NCI-H345 treated with DMSO at 0.1 percent for 48 hours (cell line): ENCODE data around the gene FAM114A2.

Experiments
- DNase-seq: peaks from one replicate; lab custom pipeline; 2025; ENCODE audit not compliant: unreplicated experiment; lab: John Stamatoyannopoulos, UW

FAM114A2 gene

GRCh38 chr5:153987301-153987700 lies 51.4 kb downstream of the FAM114A2 start:
- no peak for DNase-seq

DNA sequence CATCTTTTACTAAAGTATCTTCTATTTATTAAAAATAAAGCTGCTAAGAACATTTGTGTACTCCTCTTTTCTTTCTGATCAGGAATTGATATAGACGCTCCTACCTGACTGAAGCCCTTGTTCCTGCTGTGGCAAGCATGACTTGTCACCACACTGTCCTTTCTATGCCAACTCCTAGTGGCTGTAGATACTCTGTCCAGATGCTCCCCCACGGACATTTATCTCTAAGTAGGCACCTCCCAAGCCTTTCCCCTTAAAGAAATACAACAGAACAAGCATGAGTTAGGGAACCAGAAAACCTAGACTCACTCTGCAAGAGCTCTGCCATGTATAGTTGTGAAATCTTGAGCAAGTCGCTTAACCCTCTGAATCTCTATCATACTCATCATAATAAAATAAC lies 53.2 kb downstream of the FAM114A2 start:
- DNase-seq = no peak

DNA sequence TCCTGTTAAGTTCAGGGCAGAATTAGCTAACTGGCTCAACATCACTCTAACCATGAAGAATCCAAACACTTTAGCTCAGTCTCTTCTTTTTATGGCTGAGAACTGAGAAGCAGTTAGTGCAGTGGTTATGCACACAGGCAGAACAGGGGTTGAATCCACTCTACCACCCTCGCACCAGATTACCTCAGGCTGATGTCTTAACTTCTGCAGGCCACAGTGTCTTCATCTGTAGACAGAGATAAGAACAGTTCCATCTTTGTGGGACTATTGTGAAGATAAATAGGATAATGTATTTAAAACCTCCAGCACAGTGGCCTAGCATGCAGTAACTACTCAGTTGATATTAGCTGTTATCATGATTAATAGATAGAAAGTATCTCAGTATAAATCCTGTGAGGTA lies 54.8 kb downstream of the FAM114A2 start:
- DNase-seq = no peak

DNA sequence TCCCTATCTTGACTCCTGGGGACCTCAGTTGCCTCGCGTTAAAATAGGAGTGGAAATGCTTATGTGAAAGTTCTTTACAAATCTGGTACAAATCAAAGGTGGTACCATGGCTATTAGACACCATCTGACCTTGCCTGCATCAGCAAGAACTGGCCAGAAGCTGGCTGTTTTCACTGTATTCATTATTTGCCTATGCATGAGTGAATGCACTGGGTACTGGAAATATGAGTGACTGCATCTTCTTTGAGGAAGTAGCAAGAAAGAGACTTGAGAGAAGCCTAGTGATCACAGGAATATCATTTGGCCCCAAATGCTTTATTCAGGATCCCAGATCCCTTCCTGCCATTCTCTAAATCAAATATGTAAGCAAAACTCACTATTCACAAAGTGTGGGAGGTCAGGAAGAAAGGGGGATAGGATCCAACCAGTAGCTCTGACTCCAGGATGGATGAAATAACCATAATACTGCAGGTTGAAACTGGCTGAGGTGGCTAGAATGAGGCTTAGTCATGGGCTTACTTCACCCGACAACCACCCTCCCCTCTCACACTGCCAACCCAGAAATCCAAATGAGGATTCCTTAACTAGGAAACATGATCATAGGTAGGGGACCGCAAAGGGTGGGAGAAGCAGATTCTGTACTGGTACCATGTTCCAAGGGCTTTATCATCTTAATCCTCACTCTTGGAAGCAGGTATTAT lies 56.7 kb downstream of the FAM114A2 start:
- no peak for DNase-seq

GRCh38 chr5:153979028-153979783 lies 59.5 kb downstream of the FAM114A2 start:
- no peak for DNase-seq

GRCh38 chr5:153974813-153975163 lies 63.9 kb downstream of the FAM114A2 start:
- no peak for DNase-seq

GRCh38 chr5:153974131-153974812 lies 64.4 kb downstream of the FAM114A2 start:
- peak; percentile 9 for DNase-seq

DNA sequence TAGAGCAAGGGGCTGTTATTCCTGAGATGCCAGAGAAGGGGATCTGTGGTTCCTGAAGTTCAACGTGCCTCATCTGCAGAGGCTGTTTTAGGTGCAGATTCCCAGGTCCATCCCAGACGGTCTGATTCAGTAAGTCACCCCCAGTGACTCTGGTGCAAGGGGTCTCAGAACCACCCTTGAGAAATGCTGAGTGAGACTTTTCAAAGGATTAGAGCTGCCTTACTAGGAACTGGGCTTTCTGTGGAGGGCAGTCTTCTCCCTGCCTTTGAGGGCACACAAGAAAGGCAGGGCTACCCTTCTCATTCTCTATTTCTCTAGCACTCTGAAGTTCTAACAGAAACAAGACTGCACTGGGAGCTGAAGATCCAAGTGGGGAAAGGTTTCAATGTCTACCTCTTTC lies 66.5 kb downstream of the FAM114A2 start:
- DNase-seq = no peak

- DNase-seq = no peak
Observed at GRCh38 chr5:153970496-153970895, 68.2 kb downstream of the FAM114A2 start.

GRCh38 chr5:153969563-153969895 lies 69.2 kb downstream of the FAM114A2 start:
- DNase-seq = no peak

- DNase-seq = no peak
Observed at GRCh38 chr5:153968761-153969562, 69.7 kb downstream of the FAM114A2 start.

GRCh38 chr5:153964880-153965645 lies 73.6 kb downstream of the FAM114A2 start:
- peak; percentile 65 for DNase-seq

DNA sequence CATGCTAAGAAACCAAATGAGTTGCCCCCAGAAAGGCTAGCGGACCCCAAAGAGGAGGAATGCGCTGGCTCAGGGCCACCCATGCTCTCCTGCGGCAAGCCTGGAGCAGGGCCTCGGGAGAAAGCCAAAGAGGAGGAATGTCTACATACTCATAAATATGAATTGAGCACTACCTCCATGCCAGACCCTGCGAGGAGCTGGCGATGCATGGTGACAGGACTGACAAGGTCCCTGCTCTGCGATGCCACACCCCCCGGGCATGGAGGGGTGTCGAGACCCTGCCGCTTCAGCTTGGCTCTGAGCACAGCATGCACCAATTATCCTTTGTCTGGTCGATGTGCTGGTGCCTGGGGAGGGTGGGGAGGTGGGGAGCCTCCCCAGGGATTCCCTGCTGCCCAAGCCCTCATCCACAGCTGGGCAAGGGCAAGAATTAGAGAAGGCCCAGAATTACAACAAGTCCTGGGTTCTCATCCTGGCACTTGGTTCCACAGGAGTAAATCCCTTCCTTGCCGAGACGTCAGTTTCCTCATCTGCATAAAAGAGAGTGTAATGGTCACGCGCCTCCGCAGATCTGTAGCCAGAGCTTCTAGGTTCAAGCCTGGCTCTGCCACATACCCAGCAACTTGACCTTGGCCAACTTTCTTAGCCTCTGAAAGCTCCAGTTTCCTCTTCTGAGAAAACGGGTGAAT lies 74.4 kb downstream of the FAM114A2 start:
- no peak for DNase-seq

DNA sequence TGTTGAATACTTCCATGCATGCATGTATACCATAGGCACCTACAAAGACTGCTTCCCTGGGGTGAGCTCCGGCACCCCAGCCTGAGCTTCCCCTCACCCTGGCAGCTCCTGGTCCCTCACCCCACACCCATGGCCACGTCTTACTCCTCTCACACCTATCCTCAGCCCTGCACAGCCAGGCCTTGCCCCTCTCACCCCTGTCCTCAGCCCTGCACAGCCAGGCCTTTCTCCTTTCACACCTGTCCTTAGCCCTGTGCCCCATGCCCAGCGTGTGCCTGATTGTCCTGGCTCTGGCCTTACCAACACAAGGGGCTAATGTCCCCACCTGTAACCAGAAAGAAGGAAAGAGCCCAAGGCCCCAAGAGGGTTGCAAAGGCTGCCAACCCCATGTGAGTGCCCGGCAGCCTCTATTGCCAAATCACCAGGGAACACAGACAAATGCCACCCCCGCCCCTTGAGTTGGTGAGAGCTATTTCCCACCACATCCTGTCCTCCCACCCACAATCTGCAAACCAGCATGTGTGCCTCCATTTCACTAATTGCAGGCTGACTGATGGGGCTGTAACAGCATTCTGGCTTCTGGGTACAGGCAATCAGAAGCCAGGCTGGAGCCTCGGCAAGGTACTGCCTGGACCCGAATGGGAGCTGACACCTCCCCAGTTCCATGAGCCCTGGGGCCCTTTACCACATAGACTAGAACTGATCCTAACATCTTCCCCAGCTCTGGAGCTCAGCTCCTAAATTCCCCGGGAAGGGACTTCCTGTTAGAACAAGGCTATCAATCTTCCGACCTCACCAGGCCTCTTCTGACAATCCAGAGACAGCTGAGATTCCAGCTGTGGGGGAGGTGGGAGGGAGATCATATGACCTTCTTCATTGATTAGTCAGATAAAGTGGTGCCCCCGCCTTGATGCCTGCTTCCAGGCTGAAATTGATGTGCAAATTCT lies 78.2 kb downstream of the FAM114A2 start:
- no peak for DNase-seq

DNA sequence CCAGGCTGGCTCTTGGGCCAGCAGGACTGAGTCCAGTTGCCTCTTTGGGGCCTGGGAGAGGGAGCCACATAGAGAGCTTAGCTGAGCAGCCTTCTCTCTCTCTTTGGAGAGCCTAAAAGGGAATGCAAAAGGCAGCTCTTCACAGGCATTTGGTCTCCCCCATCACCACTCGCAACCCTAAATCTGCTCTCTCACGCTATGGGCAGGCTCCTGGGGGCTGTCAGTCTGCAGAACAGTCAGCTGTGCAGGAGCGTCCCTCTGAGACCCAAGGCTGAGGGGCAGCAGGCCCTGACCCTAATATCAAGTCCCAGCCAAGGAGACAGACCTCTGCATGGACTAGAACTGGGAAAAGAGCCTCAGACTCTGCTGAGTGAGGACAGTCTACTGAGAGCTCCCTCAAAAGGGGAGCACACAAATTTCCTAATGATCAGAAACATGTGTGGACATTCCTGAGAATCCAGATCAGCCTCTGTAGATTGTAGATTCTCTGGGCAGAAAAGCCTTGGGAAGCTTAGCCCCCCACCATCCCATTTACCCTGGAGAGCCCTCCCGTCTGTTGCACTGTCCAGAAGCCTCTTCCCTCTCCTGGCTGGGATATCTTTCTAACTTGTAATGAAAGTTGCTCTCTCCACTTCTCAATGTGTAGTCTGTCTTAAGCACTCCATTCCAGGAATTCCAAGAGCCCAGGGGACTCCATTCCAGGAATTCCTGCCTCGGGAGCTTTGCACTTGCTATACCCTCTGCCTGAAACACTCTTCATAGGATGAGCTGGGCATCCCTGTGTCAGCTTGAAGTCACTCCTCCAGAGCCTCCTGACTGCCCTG lies 79.4 kb downstream of the FAM114A2 start:
- DNase-seq = no peak

GRCh38 chr5:153957205-153957604 lies 81.5 kb downstream of the FAM114A2 start:
- DNase-seq = no peak

DNA sequence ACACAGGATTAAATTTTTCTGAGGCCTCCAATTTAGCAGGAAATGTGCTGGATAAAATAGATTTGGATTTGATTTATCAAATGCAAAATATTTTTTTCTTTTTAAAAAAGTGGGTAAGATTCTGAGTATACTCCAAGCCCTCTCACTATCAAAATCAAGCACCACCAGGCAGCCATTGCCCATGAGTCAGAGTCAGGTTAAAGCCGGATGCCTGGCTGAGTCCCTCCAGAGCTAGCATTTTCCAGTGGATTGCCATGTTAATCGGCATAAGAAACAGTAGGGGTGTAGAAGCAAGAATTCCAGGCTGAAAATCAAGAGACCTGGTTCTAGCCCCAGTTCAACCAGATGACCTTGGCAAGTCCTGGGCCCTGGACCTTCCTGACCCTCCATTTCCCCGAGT lies 85.3 kb downstream of the FAM114A2 start:
- no peak for DNase-seq

- no peak for DNase-seq
Observed at GRCh38 chr5:153952893-153953292, 85.8 kb downstream of the FAM114A2 start.
